OCI-LY1 (cell line): ENCODE measurements around the gene VPS25.

Experiments used
- H2AFZ ChIP-seq: fragments of 200-600 bp; sonication (generic), shearing (Covaris generic); 2 replicates; pipeline ENCODE4 v1.6.0; 2014; ENCODE audit warnings: antibody characterized with exemption, mild to moderate bottlenecking, low read length
- H3F3A ChIP-seq: fragments of 200-600 bp; sonication (generic), shearing (Covaris generic); 2 replicates; pipeline ENCODE4 v1.6.0; 2014; ENCODE audit warnings: mild to moderate bottlenecking, antibody characterized with exemption, low read length, moderate library complexity; ENCODE audit not compliant: insufficient read depth
- H3K27ac ChIP-seq: fragments of 200-600 bp; sonication (generic); 2 replicates; pipeline ENCODE4 v1.5.1; 2014; ENCODE audit warnings: low read length, mixed run types, mild to moderate bottlenecking, low read depth; ENCODE audit not compliant: poor library complexity, severe bottlenecking
- H3K27me3 ChIP-seq: fragments of 200-600 bp; sonication (generic); 2 replicates; pipeline ENCODE4 v1.6.0; 2014; ENCODE audit warnings: antibody characterized with exemption, mild to moderate bottlenecking, low read length, moderate library complexity; ENCODE audit not compliant: insufficient read depth
- H3K36me3 ChIP-seq: fragments of 200-600 bp; sonication (generic); 2 replicates; pipeline ENCODE4 v1.6.1; 2014; ENCODE audit warnings: mild to moderate bottlenecking, antibody characterized with exemption, low read length, moderate library complexity, mixed read lengths; ENCODE audit not compliant: insufficient read depth
- H3K4me1 ChIP-seq: fragments of 200-600 bp; sonication (generic); 2 replicates; pipeline ENCODE4 v1.5.1; 2014; ENCODE audit warnings: mild to moderate bottlenecking, low read length, moderate library complexity; ENCODE audit not compliant: insufficient read depth, severe bottlenecking
- H3K4me2 ChIP-seq: fragments of 200-600 bp; sonication (generic), shearing (Covaris generic); 2 replicates; pipeline ENCODE4 v1.6.1; 2014; ENCODE audit warnings: low read length
- H3K4me3 ChIP-seq: fragments of 200-600 bp; sonication (generic); 2 replicates; pipeline ENCODE4 v1.5.1; 2014; ENCODE audit warnings: low read length, low read depth, mild to moderate bottlenecking, mixed read lengths; ENCODE audit not compliant: poor library complexity, severe bottlenecking
- H3K79me2 ChIP-seq: fragments of 200-600 bp; shearing (Covaris generic); 2 replicates; pipeline ENCODE4 v1.6.1; 2016; ENCODE audit warnings: mixed run types, low read length, mixed read lengths; ENCODE audit not compliant: insufficient read depth
- H3K9ac ChIP-seq: fragments of 200-600 bp; sonication (generic), shearing (Covaris generic); 2 replicates; pipeline ENCODE4 v1.6.1; 2014; ENCODE audit warnings: mild to moderate bottlenecking, low read length, mixed read lengths
- H3K9me2 ChIP-seq: fragments of 200-600 bp; sonication (generic), shearing (Covaris generic); 2 replicates; pipeline ENCODE4 v1.6.1; 2014; ENCODE audit warnings: low read depth, mild to moderate bottlenecking, low read length, mixed read lengths
- H3K9me3 ChIP-seq: fragments of 200-600 bp; shearing (Covaris generic); 2 replicates; pipeline ENCODE4 v1.6.1; 2014; ENCODE audit warnings: low read length, mixed read lengths
- H4K20me1 ChIP-seq: fragments of 200-600 bp; sonication (generic), shearing (Covaris generic); 2 replicates; pipeline ENCODE4 v1.6.0; 2016; ENCODE audit warnings: mild to moderate bottlenecking, low read length; ENCODE audit not compliant: insufficient read depth
- CTCF ChIP-seq: fragments of 200-600 bp; sonication (generic), shearing (Covaris generic); IDR thresholded peaks from 2 replicates; pipeline ENCODE4 v1.5.1; 2017; ENCODE audit warnings: mild to moderate bottlenecking, antibody characterized with exemption, low read length, moderate library complexity, mixed read lengths
- EZH2 ChIP-seq: fragments of 200-600 bp; sonication (generic), shearing (Covaris generic); IDR thresholded peaks from 2 replicates; pipeline ENCODE4 v1.8.0; 2017; ENCODE audit warnings: borderline replicate concordance, mixed run types, mild to moderate bottlenecking, antibody characterized with exemption, low read length, moderate library complexity, mixed read lengths

Gene VPS25

GRCh38 chr17:42783062-42783790 lies 10.0 kb downstream of the VPS25 start:
- no peaks in the 10 kb centered on the region for H3K9me2 ChIP-seq
- no peak overlapping the region for H3K27ac ChIP-seq
- no peaks in the 10 kb centered on the region for H4K20me1 ChIP-seq
- no peaks in the 10 kb centered on the region for H3K9me3 ChIP-seq
- no peaks in the 10 kb centered on the region; the same call in 1 of the 2 replicates for H3K27me3 ChIP-seq
- TF ChIP-seq EZH2, result no peak
- no peak for TF ChIP-seq CTCF
- no peak overlapping the region for H3K4me2 ChIP-seq
- H3K36me3 ChIP-seq, result peaks cover 17% of the 10 kb centered on the region
- no peaks in the 10 kb centered on the region for H3K4me1 ChIP-seq
- H3F3A ChIP-seq, result no peaks in the 10 kb centered on the region
- no peak overlapping the region for H3K9ac ChIP-seq
- no peaks in the 10 kb centered on the region for H3K79me2 ChIP-seq
- no peak overlapping the region for H3K4me3 ChIP-seq
- H2AFZ ChIP-seq, result no peak overlapping the region

- Histone ChIP-seq H3K27me3 (no peaks in the 10 kb centered on the region; the same call in 1 of the 2 replicates), H3K9ac (no peak overlapping the region), H3F3A (no peaks in the 10 kb centered on the region), H3K36me3 (peaks cover 11% of the 10 kb centered on the region), H3K9me2 (no peaks in the 10 kb centered on the region), H3K4me2 (no peak overlapping the region), H3K9me3 (no peaks in the 10 kb centered on the region), H3K79me2 (no peaks in the 10 kb centered on the region), H3K4me3 (no peak overlapping the region), H4K20me1 (no peaks in the 10 kb centered on the region), H3K27ac (no peak overlapping the region), H3K4me1 (no peaks in the 10 kb centered on the region), H2AFZ (no peak overlapping the region)
- TF ChIP-seq EZH2 (no peak), CTCF (no peak)
Observed at GRCh38 chr17:42783791-42784138, 10.5 kb downstream of the VPS25 start.

- no peaks in the 10 kb centered on the region for H3K9me3 ChIP-seq
- no peaks in the 10 kb centered on the region for H4K20me1 ChIP-seq
- no peaks in the 10 kb centered on the region for H3K79me2 ChIP-seq
- no peak overlapping the region for H2AFZ ChIP-seq
- no peaks in the 10 kb centered on the region for H3K4me1 ChIP-seq
- H3K27ac ChIP-seq, result no peak overlapping the region
- H3F3A ChIP-seq, result no peaks in the 10 kb centered on the region
- no peak overlapping the region for H3K4me2 ChIP-seq
- no peak for TF ChIP-seq EZH2
- TF ChIP-seq CTCF, result no peak
- H3K36me3 ChIP-seq, result peaks cover 5% of the 10 kb centered on the region
- H3K9ac ChIP-seq, result no peak overlapping the region
- H3K27me3 ChIP-seq, result no peaks in the 10 kb centered on the region; the same call in 1 of the 2 replicates
- H3K4me3 ChIP-seq, result no peak overlapping the region
- no peaks in the 10 kb centered on the region for H3K9me2 ChIP-seq
Observed at GRCh38 chr17:42784409-42784808, 11.2 kb downstream of the VPS25 start.
